NCI-H524 (cell line): ENCODE data around the gene RBM47.
A peak's percentile ranks its signal among the peaks of the same experiment; 100 is the strongest.
"Not testable (repeated sequence)": the region's sequence is repeated elsewhere in the genome, so short reads cannot be mapped to it uniquely, and the experiment has no call there.

Experiments used
- DNase-seq, 2 experiments: peaks; one replicate each; lab custom pipeline; 2025; lab: John Stamatoyannopoulos, UW

RBM47 gene

DNA sequence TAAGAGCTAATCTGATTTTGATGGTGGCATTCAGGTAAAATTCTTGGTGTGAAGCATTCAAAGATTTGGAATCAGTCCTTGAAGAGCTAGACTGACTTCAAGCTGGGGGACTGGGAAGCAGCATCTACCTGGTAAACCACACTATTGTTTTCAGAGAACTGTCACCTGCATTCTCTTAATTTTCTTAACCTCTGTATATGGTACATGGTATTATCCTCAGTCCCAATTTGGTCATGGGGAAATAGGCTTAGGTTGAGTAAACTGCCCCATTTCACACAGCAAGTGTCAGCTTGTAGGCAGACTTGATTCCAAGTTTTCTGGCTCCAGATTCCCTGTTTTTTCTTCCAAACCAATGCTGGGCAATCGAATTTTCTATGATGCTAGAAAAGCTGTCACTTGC lies 190.1 kb downstream of the RBM47 start:
- DNase-seq = no peak

DNA sequence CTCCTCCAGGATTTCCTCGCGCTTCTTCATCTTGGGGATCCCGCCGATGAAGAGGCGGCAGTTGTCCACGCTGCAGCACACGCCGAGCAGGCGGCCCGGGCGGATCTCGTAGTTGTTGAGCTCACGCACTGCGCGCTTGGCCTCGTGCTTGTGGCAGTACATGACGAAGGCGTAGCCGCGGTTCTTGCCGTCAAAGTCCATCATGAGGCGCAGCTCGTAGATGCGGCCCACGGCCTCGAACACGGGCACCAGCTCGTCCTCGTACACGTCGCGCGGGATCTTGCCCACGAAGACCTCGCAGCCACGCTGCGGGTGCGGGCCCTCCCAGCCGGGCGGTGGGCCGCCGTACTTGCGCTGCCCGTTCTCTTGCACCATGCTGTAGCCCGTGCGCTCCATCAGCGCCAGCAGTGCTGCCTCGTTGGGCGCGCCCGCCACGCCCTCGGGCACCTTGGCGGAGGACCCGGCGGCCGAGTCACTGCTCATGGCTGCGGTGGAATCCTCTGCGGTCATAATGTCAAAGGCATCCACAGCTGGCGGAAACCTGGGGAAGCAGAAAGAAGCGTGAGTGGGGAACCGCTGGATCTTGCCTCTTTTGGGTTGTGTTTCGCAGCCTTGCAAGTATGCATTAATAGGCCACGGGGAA lies 191.2 kb downstream of the RBM47 start:
- DNase-seq = no peak

DNA sequence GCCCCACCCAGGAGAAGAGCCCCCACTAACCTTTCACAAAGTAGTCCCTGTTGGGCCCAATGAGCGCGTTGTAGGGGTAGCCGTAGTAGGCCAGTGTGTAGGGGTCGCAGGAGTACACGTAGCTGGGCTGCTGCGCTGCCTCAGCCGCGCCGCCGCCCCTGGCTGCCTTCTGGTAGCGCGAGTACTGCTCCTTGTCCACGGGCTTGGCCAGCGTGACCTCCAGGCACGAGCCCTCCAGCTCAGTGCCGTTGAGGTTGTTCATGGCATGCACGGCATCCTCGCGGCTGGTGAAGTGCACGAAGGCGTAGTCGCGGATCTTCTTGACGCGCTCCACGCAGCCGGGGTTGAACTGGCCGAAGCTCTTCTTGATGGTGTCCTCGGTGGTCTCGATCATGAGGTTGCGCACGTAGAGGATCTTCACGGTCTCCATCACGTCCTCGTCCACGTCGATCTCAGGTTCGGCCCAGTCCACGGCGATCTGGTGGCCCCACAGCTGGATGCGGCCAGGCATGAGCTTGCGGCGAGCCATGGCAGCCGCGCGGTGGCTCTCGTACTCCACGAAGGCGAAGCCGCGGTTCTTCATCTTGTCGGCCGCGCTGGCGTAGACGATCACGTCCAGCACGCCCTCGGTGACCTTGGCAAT lies 191.8 kb downstream of the RBM47 start:
- no peak for DNase-seq

DNA sequence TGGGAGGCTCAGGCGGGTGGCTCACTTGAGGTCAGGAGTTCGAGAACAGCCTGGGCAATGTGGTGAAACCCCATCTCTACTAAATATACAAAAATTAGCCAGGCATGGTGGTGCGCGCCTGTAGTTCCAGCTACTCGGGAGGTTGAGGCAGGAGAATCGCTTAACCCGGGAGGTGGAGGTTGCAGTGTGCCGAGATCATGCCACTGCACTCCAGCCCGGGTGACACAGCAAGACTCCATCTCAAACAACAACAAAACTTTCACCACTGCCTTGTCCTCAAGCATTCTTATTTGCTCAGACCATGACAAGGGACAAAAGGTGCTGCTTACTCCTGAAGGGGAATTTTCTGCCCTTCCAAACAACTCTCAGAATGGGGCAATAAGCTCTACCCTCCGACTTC lies 194.4 kb downstream of the RBM47 start:
- DNase-seq = not testable (repeated sequence)

DNA sequence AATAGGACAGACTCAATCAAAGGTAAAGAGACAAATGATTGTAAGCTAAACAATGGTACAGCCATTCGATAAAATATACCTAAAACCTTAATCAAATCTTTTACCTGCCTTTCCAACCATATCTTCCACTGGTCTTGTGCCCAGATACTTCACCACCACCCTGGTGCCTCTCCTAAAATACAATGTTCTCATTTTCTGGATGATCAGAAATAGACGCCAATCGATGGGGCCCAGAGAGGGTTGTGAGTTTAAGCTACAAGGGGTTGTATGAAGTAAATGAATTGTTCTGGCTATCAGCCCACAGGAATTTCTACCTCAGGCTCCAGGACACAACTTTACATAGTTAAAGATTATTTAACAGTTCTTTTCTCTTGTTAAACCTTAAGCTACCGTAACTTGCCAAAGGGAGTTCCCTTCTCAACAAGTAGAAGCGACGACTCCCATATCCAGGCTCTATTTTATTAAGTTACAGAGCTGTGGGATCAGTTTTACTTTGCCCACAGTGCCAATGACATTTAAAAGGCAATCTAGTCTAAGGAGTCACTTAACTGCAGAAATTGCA lies 195.5 kb downstream of the RBM47 start:
- DNase-seq = no peak

DNA sequence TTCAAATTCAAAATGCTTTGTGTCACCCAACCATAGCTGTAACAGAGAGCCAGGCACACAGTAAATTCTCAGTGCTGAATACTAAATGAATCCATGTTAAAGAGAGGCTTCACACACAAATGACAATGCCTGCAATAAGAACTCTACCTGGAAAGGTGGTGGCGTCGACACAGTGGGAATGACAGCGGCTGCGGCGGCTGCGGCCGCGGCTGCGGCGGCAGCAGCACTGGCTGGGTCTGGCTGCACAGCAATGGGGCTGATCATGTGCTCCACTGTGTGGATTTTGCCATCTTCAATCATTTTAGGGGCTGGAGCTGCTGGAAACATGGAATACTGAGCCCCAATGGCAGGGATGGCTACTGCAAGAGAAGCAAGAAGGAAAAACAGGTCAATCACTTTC lies 197.2 kb downstream of the RBM47 start:
- DNase-seq = no peak

DNA sequence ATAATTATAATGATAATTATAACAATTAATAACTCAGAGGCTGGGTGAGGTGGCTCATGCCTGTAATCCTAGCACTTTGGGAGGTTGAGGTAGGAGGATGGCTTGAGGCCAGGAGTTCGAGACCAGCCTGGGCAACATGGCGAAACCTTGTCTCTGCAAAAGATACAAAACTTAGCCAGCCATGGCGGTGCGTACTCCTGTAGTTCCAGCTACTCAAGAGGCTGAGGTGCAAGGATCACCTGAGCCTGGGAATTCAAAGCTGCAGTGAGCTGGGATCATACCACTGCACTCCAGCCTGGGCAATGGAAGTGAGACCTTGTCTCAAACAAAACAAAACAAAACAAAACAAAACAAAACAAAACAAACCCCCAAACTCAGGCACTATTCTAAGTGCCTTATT lies 201.8 kb downstream of the RBM47 start:
- DNase-seq = not testable (repeated sequence)

DNA sequence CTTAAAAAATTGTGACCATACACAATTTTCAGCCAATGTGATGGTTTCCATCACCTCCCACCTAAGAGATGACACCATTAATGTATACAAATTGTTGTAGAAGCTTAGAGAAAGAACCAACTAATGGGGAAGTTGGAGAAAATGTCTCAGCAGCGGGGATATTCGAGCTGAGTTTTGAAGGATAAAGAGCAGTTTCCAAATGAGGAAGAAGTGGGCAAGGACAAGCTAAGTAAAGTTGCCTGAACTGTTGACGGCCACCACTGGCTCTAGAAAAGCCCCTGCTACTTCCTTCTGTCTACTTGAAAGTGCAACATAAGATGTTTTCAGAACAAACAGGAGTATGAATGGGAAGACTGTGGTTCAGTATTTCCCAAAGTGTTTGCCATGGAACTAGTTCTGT lies 202.5 kb downstream of the RBM47 start:
- no peak for DNase-seq

DNA sequence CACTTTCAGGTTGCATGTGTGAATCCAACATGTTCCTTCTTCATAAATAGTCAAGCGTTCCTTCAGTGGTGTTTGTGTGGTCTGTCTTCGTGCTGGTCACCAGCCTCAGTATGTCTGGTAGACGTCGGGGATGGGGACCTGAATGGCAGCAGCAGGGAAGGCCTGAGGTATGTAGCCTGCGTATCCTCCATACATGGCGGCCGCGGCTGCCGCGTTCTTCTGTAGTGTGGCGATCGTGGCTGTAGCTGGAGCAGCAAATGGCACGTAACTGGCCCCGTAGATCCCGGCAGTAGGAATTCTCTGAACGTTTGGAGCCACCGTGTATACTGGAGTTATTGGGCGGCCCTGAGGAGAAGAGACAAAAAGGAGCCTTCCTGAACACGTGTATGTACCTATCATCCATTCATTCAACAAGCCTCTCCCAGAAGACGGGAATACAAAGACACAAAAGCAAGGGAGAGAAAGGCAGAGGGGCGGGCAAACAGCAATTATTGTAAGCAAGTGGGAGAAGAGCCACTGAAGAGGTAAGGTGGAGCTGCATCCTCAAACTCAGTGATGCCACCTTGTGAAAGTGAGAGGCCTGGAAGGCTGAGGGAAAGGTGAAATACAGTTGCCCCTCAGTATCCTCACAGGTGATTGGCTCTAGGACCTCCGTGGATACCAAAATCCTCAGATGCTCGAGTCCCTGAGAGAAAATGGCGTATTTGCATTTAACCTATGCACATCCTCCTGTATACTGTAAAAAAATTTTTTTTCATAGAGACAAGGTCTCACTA lies 203.7 kb downstream of the RBM47 start:
- DNase-seq = no peak

DNA sequence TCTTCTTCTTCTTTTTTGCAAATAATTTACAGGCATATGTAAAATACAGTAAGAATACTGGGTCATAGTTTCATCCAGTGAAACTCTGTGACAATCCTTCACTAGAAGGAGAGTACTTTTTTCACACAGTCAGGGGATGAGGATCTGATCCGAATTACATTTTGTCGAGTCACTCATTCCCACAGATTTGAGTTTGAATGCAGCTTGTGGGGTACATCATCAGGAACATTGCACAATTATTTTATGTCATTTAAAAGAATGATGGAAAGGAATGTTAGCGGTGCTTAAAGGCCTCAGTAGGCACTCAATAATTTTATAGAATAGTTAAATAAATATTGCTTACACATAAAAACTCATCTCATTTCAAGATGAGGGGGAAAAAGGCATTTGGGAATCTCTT lies 205.9 kb downstream of the RBM47 start:
- DNase-seq = no peak

DNA sequence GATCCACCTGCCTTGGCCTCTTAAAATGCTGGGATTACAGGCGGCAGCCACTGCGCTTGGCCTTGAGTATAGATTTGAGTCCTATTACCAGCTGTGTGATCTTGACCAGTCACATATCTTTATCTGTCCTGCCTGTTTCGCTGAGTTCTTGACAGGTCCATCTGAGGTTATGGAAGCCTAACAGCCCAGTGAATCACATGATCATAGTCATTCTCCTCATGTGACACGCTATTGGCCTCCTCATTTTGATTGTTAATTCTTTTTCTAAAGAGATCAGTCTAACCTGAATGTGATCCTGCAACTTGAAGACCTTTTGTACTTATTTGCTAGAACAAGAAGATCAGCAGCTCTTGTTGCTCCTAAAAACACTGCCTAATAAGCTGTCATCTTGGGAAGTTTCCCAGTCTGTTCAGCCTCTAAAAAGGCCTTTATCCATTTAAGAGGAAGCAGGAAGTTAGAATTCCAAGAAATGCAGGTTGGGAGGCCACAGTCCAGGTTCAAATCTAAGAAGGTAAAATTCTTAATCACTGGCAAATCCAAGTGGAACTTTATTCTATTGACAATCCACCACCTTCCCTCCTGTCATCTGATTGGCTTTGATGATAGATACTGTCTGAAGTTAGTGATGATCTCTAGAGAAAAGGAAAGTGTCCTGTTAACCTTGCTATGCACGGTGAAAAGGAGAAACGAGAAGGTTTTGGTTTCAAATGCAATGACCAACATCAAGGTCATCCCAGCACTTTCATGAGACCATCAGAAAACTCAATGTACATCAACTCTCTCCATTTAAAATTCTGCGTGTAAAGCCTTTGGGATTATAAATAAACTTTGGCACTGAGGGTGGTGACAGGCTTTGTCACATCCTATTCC lies 207.6 kb downstream of the RBM47 start:
- no peak for DNase-seq

DNA sequence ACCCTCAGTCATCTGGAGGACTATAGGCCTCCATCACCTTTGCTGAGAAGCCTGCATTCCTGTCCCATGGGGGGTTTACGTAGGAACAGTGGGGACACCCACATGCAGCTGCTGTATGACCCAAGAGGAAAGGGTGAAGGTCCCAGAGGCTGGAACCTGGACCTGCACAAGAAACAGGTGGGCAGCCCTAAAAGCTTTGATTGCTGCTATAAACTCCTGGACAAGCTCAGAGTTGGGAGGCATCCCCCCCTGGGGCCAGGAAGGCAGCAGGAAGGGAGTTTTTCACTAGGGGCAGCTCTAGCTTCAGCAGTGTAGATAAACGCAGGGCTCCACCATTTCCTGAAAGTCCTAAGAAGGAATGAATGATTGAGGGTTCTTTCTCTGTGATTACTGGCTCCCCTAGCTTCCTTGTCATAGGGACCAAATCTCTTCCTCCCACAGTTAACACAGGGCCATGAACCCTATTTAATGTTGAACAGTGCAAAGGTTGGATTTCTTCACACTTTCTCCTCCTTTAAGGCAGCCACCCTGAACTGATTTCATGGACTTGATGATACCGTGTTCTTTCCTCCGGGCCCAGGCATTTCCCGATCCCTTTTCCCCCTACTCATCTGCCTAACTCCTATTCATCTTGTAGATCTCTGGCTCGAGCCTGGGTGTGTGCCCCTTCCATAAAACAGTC lies 210.3 kb downstream of the RBM47 start:
- no peak for DNase-seq

DNA sequence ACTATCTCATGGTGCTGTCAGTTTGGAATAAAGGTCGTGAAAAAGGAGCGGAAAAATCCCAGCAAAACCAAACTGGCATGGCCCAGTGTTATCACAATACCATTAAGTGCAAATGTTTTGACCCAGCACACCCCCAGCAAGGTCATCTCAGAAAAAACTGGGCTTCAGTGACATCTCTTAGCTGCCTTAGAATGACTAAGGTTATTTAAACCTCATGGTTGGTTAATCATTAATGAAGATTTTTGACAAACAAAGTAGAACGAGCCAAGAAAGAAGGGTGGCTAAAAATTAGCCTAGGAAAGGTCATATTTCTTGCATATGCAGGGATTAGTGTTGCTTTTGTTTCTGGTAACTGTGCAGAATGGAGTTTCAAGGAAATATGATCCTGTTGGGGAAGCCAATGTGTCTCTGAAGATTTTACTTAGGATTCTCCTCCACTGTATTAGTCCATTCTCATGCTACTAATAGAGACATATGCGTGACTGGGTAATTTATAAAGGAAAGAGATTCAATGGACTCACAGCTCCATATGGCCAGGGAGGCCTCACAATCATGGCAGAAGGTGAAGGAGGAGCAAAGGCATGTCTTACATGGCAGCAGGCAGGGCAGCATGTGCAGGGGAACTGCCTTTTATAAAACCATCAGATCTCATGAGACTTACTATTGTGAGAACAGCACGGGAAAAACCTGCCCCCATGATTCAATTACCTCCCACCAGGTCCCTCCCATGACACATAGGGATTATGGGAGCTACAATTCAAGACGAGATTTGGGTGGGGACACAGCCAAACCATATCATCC lies 211.0 kb downstream of the RBM47 start:
- peak in 1 of 2 experiments; percentile 7 for DNase-seq

DNA sequence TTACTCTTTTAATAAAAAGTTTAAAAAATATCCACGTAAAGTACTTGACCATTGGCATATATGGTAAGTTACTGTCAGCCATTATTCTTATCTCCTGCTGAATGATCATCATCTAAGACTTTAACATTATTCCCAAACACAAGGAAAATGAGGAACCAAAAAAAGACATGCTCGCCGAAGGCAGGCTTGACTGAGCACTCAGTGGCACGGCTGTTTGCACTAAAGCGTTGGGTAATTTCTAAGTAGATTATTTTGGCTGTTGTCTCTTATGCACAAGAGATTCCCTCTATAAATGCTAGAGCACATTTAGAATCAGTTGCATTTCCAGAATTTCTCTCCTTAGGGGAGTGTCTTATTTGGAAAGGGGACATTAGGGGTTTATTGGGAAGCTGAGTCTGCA lies 211.7 kb downstream of the RBM47 start:
- DNase-seq = no peak

DNA sequence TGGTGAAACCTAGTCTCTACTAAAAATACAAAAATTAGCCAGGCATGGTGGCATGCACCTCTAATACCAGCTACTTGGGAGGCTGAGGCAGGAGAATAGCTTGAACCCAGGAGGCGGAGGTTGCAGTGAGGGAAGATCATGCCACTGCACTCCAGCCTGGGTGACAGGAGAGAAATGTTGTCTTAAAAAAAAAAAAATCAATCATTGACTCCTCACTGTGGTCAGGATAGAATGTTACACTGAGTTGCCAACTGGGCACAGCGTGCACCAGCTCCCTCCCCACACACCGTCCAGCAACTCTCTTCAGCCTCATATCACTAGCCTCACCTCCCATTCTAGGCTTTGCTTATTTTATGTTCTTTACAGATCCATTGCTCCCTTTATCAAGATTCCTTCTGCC lies 215.0 kb downstream of the RBM47 start:
- DNase-seq = no peak

DNA sequence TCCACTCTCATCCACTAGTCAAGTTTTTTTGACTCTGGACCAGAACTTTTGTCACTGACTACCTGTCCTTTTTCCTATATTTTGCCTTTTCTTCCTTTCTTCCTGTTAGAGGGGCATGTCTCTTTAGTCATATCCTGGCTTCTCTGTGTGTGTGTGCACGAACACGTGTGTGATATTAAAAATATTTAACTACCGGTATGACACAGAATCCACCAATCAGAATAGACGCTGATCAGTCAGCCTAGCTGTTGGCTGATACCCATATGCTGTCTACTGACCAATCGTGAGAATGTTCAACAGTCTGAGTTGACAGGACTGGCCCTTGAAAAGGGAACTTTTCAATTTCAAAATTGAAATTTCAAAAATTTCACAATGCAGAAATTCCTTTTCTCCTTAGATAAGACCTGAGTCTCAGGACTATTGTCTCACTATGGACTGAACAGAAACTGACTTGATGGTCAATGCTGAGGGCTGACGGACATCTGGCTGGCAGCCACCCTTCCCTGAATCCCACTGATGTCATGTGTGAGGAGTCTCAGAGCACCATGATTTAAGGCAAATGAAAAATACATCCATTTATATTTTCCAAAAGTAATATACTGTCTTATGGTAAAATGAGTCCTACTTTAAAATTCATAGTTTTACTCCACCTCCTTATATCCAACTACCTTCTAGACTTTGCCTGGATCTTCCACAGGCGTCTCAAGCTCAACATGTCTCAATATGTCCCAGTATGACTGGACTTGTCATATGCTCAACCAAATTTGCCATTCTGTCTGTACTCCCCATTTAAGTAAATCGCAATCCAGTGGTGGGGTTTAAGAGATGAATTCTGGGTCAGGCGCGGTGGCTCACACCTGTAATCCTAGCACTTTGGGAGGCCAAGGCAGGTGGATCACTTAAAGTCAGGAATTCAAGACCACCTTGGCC lies 216.5 kb downstream of the RBM47 start:
- no peak for DNase-seq

DNA sequence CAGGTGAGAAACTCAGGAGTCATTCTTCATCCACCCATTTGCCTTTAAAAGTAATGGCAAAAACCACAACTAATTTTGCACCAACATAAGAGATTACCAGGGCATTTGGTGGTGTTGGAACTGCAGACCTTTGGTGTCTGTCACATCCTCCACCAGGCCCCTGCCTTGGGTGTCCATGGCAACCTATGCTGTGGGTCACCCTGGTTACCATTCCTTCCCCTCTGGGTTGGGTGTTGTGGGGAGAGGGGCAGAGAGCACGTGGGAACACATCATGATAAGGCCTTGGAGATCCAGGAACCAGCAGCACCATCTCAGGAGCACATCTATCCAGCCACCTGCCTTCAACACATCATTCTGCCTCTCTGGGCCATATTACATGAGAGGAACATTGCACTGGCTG lies 217.3 kb downstream of the RBM47 start:
- no peak for DNase-seq

DNA sequence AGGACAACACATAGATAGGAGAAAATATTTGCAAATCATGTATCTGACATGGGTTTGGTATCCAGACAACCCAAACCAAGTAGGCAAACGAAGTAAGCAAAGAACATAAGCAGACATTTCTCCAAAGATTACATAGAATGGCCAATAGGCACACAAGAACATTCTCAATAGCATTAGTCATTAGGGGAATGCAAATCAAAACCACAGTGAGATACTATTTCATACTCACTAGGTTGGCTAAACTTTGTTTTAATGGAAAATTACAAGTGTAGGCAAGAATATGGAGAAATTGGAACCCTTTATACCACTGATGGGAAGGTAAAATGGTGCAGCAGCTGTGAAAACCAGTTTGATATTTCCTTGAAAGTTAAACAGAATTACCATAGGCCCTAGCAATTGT lies 219.8 kb downstream of the RBM47 start:
- DNase-seq = no peak

DNA sequence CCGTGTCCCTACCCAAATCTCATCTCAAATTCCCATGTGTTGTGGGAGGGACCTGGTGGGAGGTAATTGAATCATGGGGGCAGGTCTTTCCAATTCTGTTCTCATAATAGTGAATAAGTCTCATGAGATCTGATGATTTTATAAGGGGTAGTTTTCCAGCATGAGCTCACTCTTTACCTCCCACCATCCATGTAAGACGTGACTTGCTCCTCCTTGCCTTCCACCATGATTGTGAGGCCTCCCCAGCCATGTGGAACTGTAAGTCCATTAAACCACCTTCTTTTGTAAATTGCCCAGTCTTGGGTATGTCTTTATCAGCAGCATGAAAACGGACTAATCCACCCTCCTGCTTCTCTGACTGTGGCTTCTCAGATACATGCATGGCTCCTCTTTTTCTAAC lies 222.2 kb downstream of the RBM47 start:
- not testable (repeated sequence) for DNase-seq
